K562 (cell line): ENCODE data around the gene CMIP. TPM values are rescaled to one million over a fixed set of nuclear protein-coding genes. Genes with fewer than 3 reads are reported as not detected.

Experiments
- CEBPG ChIP-seq, 3 experiments: fragments of 200-800 bp in 1 of 3; sonication (Bioruptor generic) in 1 of 3; sonication (generic) in 1 of 3; formaldehyde crosslinking in 1 of 3; IDR thresholded peaks in 2 of 3; conservative IDR thresholded peaks in 1 of 3; 2 replicates each; pipeline versions ENCODE4 v1.6.1 to v1.8.0; 2016 to 2022; ENCODE audit warnings: missing compliant biosample characterization in 2 of 3, missing genetic modification characterization in 2 of 3, mild to moderate bottlenecking in 1 of 3, missing genetic modification reagents in 1 of 3
- CREM ChIP-seq: IDR thresholded peaks from 2 replicates; pipeline ENCODE4 v1.6.1; 2014; ENCODE audit warnings: antibody characterized with exemption, low read depth
- NR3C1 ChIP-seq: sonication (generic); formaldehyde crosslinking; IDR thresholded peaks from 2 replicates; pipeline ENCODE4 v1.8.1; 2022; ENCODE audit warnings: missing genetic modification reagents
- PHF8 ChIP-seq: fragments of 200-600 bp; sonication (generic); IDR thresholded peaks from 2 replicates; pipeline ENCODE4 v1.6.1; 2012; ENCODE audit warnings: mixed run types, mild to moderate bottlenecking, inconsistent platforms, low read length, moderate library complexity, borderline replicate concordance
- SP1 ChIP-seq: sonication (generic); formaldehyde crosslinking; IDR thresholded peaks from 2 replicates; pipeline ENCODE4 v1.8.1; 2022; ENCODE audit warnings: mild to moderate bottlenecking, missing genetic modification reagents
- TOE1 ChIP-seq, 2 experiments: fragments of 450-650 bp in 1 of 2; sonication (generic) in 1 of 2; formaldehyde crosslinking in 1 of 2; IDR thresholded peaks; 2 replicates each; pipeline versions ENCODE4 v1.7.1 to v1.8.0; 2016 to 2022; ENCODE audit warnings: borderline replicate concordance in 2 of 2, mild to moderate bottlenecking in 2 of 2, antibody characterized with exemption in 1 of 2, inconsistent platforms in 1 of 2, low read depth in 1 of 2, missing genetic modification reagents in 1 of 2, moderate library complexity in 1 of 2
- ZNF764 ChIP-seq: fragments of 250-450 bp; sonication (Bioruptor Pico); IDR thresholded peaks from 2 replicates; pipeline ENCODE4 v1.4.0; 2020; ENCODE audit warnings: low read depth, mild to moderate bottlenecking, moderate library complexity
- ZSCAN32 ChIP-seq: fragments of 450-650 bp; formaldehyde crosslinking; IDR thresholded peaks from 2 replicates; pipeline ENCODE4 v1.4.0; 2020; ENCODE audit warnings: mild to moderate bottlenecking, moderate library complexity
- polyA plus RNA-seq, 8 experiments: library from polyadenylated mRNA; depleted of rRNA in 4 of 8; stranded (reverse) in 5 of 8; unstranded in 3 of 8; fragments of >200 nt; fragmentation: Nextera tagmentation in 2 of 8; fragmentation: Illumina TruSeq in 1 of 8; extraction: Ambion mirVana in 2 of 8; extraction: Trizol in 1 of 8; gene quantifications; 2 replicates each; pipeline versions ENCODE4 v1.2.1 to v1.2.3, GENCODE V29; 2011 to 2014; ENCODE audit warnings: inconsistent platforms in 1 of 8, missing spikeins in 1 of 8
- total RNA-seq, 7 experiments: library from RNA; depleted of rRNA in 6 of 7; stranded (reverse); fragments of >200 nt in 6 of 7; fragmentation: Illumina TruSeq in 2 of 7; extraction: Trizol in 2 of 7; gene quantifications; 2 replicates each; pipeline versions ENCODE4 v1.2.1 to v1.2.3, GENCODE V29; 2011 to 2021; ENCODE audit warnings: low replicate concordance in 1 of 7

Gene CMIP
- total and polyA plus RNA-seq, 9 of the 15 experiments (the other 6 are each of a cell fraction or from before 2014, with no cell fraction given): 0.94 to 82.5 (median 10.3) TPM

DNA sequence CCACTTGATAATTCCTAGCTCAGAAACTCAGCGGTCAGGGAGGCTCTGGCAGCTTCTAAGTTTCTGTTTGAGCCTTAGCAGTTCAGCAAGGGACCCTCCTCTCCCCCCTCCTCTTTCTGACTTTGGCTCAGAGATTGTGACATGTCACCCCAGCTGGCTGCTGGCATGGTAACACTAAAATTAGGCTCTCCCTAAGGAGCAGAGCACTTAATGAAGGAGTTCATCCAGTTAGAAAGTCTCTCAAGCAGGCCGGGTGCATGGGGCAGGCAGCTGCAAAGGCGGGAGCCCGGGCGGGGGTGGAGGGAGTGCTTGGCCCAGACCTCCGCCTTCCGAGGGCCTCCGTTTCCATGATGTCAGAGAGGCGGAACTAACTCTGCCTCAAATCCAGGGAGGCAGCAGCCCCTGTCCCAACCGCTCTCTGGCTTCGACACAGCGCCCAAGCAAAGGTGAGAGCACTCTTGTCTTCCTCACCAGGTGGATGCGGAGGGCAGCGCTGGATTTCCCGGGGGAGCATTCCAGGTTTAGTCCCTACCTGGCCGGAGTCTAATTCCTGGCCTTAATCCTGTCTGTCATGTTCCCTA is 206.5 kb downstream of the CMIP start (continued):
- peak; percentile 65 for TF ChIP-seq CREM
- TF ChIP-seq ZNF764 (CRISPR knock-in tag): no peak
- no peak for TF ChIP-seq NR3C1
- TF ChIP-seq PHF8: peak; percentile 34; the same call in 1 of the 2 replicates
- TF ChIP-seq ZSCAN32: 0 out of 2 replicates have a peak, but pooled peaks have one; percentile 57
- no peak for TF ChIP-seq TOE1 (IDR thresholded peaks at IDR 0.05; ENCODE audit: borderline replicate concordance)
- no peak for TF ChIP-seq TOE1 (CRISPR knock-in tag; IDR thresholded peaks at IDR 0.05; ENCODE audit: borderline replicate concordance, low read depth)
- peak; percentile 22; the same call in 1 of the 2 replicates for TF ChIP-seq CEBPG (CRISPR knock-in tag; IDR thresholded peaks at IDR 0.05)
- TF ChIP-seq CEBPG (tag; conservative IDR thresholded peaks at IDR 0.05 in 1 of 2, IDR thresholded peaks at IDR 0.05 in 1 of 2): no peak
- TF ChIP-seq SP1 (CRISPR knock-in tag): peak; percentile 61
- TF ChIP-seq, all 486 proteins: peak for 48
